Muscle of leg (tissue), 11 donors: ENCODE measurements around the gene PRRG3. TPM values are rescaled to one million over a fixed set of nuclear protein-coding genes. Genes with fewer than 3 reads are reported as not detected.
"Not testable (repeated sequence)": the region's sequence is repeated elsewhere in the genome, so short reads cannot be mapped to it uniquely, and the experiment has no call there.

Experiments used
- DNase-seq: peaks from one replicate; pipeline ENCODE4 v3.0.0; 2013
- H3K27ac ChIP-seq: one replicate; pipeline ENCODE4 v1.5.1; 2013; ENCODE audit warnings: mild to moderate bottlenecking, low read length, control low read depth
- H3K27me3 ChIP-seq: one replicate; pipeline ENCODE4 v1.6.1; 2013; ENCODE audit warnings: low read length; ENCODE audit not compliant: control insufficient read depth, insufficient read depth
- H3K36me3 ChIP-seq: one replicate; pipeline ENCODE4 v1.6.1; 2013; ENCODE audit warnings: low read length; ENCODE audit not compliant: control insufficient read depth, insufficient read depth
- H3K4me1 ChIP-seq: one replicate; pipeline ENCODE4 v1.6.1; 2013; ENCODE audit warnings: low read length; ENCODE audit not compliant: control insufficient read depth, insufficient read depth
- H3K4me3 ChIP-seq: one replicate; pipeline ENCODE4 v1.5.1; 2013; ENCODE audit warnings: low read length, control low read depth
- H3K9me3 ChIP-seq: replicated peaks from 2 replicates; pipeline ENCODE4 v1.6.1; 2013; ENCODE audit warnings: low read depth, low read length; ENCODE audit not compliant: control insufficient read depth
- WGBS: methylation state at CpG from one replicate; pipeline ENCODE4 v1.1.5; 2013; ENCODE audit warnings: missing lambda C conversion rate; ENCODE audit not compliant: insufficient coverage; 5-methylcytosine and 5-hydroxymethylcytosine counted together
- polyA plus RNA-seq, 8 donors: library from polyadenylated mRNA; unstranded; fragments of 120-200 nt; gene quantifications; one replicate each; pipeline versions ENCODE4 v1.2.1 to v1.2.3, GENCODE V29; 2013; ENCODE audit warnings: inconsistent platforms in 1 of 8, low replicate concordance in 1 of 8; ENCODE audit not compliant: insufficient read length in 8 of 8, insufficient read depth in 1 of 8
- total RNA-seq: library from RNA; stranded (reverse); fragments of 120-200 nt; gene quantifications from one replicate; pipeline ENCODE4 v1.2.4, GENCODE V29; 2013

The PRRG3 gene
- total and polyA plus RNA-seq, 9 donors, result 12.6 to 41.4 (median 27.7) TPM

GRCh38 chrX:151695583-151696340 lies 504 bp downstream of the PRRG3 start:
- Histone ChIP-seq H3K27me3 (peaks cover 21% of the 10 kb centered on the region), H3K36me3 (peaks cover 12% of the 10 kb centered on the region), H3K9me3 (no peaks in the 10 kb centered on the region), H3K27ac (peak overlapping the region; percentile 82), H3K4me1 (peaks cover 20% of the 10 kb centered on the region), H3K4me3 (peak overlapping the region; percentile 43)
- DNase-seq, result peak; percentile 79
- WGBS, result 36% methylated on average over 15 of the region's 19 CpGs

GRCh38 chrX:151697082-151697481 lies 1.8 kb downstream of the PRRG3 start:
- peaks cover 26% of the 10 kb centered on the region for H3K27me3 ChIP-seq
- peaks cover 22% of the 10 kb centered on the region for H3K36me3 ChIP-seq
- peaks cover 31% of the 10 kb centered on the region for H3K4me1 ChIP-seq
- H3K27ac ChIP-seq, result peak overlapping the region; percentile 82
- 60% methylated on average over 1 of the region's 8 CpGs for WGBS
- not testable (repeated sequence) for H3K9me3 ChIP-seq, H3K4me3 ChIP-seq
- peak; percentile 48 for DNase-seq

DNA sequence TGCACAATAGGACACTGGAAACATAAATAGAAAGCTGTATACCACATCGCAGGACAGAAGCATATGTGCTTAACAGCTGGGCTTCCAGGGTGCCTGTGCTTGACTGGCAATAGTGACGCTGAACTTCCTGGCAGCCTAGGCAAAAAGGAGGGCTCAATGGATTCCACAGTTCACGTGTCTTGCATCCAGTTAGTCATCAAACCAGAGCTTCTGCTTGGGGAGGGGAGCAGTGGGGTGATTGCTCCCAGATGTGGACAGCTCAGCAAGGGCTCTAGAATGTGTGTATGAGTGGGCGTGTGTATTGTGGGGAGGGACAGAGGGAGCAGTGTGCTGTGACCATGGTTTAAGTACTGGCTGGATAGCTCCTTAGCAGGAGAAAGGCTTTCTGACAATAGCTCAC lies 2.3 kb downstream of the PRRG3 start:
- DNase-seq, result peak; percentile 96
- H3K9me3 ChIP-seq, result no peaks in the 10 kb centered on the region
- no peak overlapping the region for H3K4me3 ChIP-seq
- WGBS, result 63% methylated on average over 4 of the region's 4 CpGs
- H3K4me1 ChIP-seq, result peaks cover 35% of the 10 kb centered on the region
- peaks cover 26% of the 10 kb centered on the region for H3K27me3 ChIP-seq
- H3K36me3 ChIP-seq, result peaks cover 22% of the 10 kb centered on the region
- peak overlapping the region; percentile 82 for H3K27ac ChIP-seq

GRCh38 chrX:151698485-151698884 lies 3.2 kb downstream of the PRRG3 start:
- H3K27ac ChIP-seq, result no peak overlapping the region
- no peaks in the 10 kb centered on the region for H3K9me3 ChIP-seq
- 69% methylated on average over 5 of the region's 6 CpGs for WGBS
- DNase-seq, result no peak
- peaks cover 24% of the 10 kb centered on the region for H3K27me3 ChIP-seq
- H3K4me1 ChIP-seq, result peaks cover 44% of the 10 kb centered on the region
- H3K4me3 ChIP-seq, result no peak overlapping the region
- H3K36me3 ChIP-seq, result peaks cover 22% of the 10 kb centered on the region

GRCh38 chrX:151699746-151700145 lies 4.5 kb downstream of the PRRG3 start:
- H3K4me1 ChIP-seq, result peaks cover 53% of the 10 kb centered on the region
- 84% methylated on average over 9 of the region's 9 CpGs for WGBS
- H3K36me3 ChIP-seq, result peaks cover 22% of the 10 kb centered on the region
- no peak for DNase-seq
- H3K4me3 ChIP-seq, result no peak overlapping the region
- no peak overlapping the region for H3K27ac ChIP-seq
- no peaks in the 10 kb centered on the region for H3K9me3 ChIP-seq
- peaks cover 23% of the 10 kb centered on the region for H3K27me3 ChIP-seq

GRCh38 chrX:151700581-151700980 lies 5.3 kb downstream of the PRRG3 start:
- Histone ChIP-seq H3K27ac (no peak overlapping the region), H3K4me1 (peaks cover 57% of the 10 kb centered on the region), H3K4me3 (no peak overlapping the region), H3K9me3 (no peaks in the 10 kb centered on the region), H3K36me3 (peaks cover 22% of the 10 kb centered on the region), H3K27me3 (peaks cover 26% of the 10 kb centered on the region)
- 87% methylated on average over 13 of the region's 16 CpGs for WGBS
- no peak for DNase-seq

- Histone ChIP-seq H3K9me3 (no peaks in the 10 kb centered on the region), H3K27me3 (peaks cover 26% of the 10 kb centered on the region), H3K36me3 (peaks cover 22% of the 10 kb centered on the region), H3K27ac (no peak overlapping the region), H3K4me1 (peaks cover 56% of the 10 kb centered on the region), H3K4me3 (no peak overlapping the region)
- no CpG with 5 or more reads among the region's 4 CpGs for WGBS
- DNase-seq, result no peak
Observed at GRCh38 chrX:151701071-151701470, 5.8 kb downstream of the PRRG3 start.

DNA sequence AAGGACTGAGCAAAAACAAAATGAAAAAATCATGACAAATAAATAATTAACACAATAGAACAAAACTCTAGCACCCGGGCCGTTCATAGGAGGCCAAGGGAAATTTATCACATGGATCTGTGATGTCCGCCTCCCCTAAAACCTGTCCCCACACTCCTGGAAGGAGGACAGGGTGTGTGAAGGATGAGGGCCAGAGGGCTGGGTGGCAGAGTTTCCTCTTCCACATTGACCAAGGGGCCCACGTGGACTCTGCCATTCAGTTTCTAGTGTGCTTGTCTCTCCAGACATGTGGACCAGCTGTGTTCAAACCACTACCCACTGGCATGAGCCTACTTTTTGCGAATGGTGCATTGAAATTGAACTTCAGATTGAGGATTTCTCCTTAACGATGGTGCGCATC lies 6.3 kb downstream of the PRRG3 start:
- no peak for DNase-seq
- H3K4me1 ChIP-seq, result peaks cover 52% of the 10 kb centered on the region
- no peak overlapping the region for H3K4me3 ChIP-seq
- 87% methylated on average over 3 of the region's 7 CpGs for WGBS
- no peaks in the 10 kb centered on the region for H3K9me3 ChIP-seq
- H3K36me3 ChIP-seq, result peaks cover 22% of the 10 kb centered on the region
- no peak overlapping the region for H3K27ac ChIP-seq
- H3K27me3 ChIP-seq, result peaks cover 26% of the 10 kb centered on the region

- no peak overlapping the region for H3K4me3 ChIP-seq
- H3K27me3 ChIP-seq, result peaks cover 26% of the 10 kb centered on the region
- peak overlapping the region; percentile 29 for H3K27ac ChIP-seq
- DNase-seq, result no peak
- whole genome bisulfite sequencing, result 65% methylated on average over 3 of the region's 9 CpGs
- H3K9me3 ChIP-seq, result no peaks in the 10 kb centered on the region
- H3K36me3 ChIP-seq, result peaks cover 22% of the 10 kb centered on the region
- H3K4me1 ChIP-seq, result peaks cover 51% of the 10 kb centered on the region
Observed at GRCh38 chrX:151702026-151702714, 6.9 kb downstream of the PRRG3 start.

DNA sequence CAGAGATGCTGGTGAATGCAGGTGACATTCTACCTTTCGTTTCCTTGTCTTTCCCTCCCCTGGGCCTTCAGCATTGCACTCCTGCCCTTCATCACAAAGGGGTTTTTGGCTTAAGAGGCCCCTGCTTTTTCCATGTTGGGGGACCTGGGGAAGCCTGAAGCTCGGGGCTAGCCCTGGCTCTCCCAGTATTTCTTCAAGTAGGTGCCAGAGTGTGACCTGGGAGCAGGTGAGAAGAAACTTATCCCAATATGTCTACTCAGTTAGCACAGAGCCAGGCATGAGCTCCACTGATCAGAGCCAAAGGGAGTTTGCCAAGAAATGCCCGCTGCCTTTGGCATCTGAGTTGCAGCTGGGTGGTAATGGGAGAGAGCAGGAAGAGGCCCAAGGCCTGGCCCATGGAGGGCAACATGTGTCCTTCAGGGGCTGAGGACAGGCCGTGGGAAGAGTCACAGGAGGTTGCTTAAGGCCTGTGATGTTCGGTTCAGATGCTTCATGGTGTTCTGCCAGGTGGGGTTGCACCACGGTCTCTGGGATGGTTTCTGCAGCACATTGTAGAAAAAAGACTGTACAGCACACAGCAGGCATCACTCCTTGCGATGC lies 7.6 kb downstream of the PRRG3 start:
- WGBS, result 34% methylated on average over 4 of the region's 7 CpGs
- H3K36me3 ChIP-seq, result peaks cover 22% of the 10 kb centered on the region
- peak overlapping the region; percentile 60 for H3K27ac ChIP-seq
- no peaks in the 10 kb centered on the region for H3K9me3 ChIP-seq
- peak; percentile 49 for DNase-seq
- peaks cover 24% of the 10 kb centered on the region for H3K27me3 ChIP-seq
- peaks cover 46% of the 10 kb centered on the region for H3K4me1 ChIP-seq
- no peak overlapping the region for H3K4me3 ChIP-seq
